ENCODE data around the gene EMC6. TPM values are rescaled to one million over a fixed set of nuclear protein-coding genes. Genes with fewer than 3 reads are reported as not detected.

Gene EMC6
- total and polyA plus RNA-seq, 2 of the 4 experiments (the other 2 are of a cell fraction): 10.9 to 80.5 TPM

DNA sequence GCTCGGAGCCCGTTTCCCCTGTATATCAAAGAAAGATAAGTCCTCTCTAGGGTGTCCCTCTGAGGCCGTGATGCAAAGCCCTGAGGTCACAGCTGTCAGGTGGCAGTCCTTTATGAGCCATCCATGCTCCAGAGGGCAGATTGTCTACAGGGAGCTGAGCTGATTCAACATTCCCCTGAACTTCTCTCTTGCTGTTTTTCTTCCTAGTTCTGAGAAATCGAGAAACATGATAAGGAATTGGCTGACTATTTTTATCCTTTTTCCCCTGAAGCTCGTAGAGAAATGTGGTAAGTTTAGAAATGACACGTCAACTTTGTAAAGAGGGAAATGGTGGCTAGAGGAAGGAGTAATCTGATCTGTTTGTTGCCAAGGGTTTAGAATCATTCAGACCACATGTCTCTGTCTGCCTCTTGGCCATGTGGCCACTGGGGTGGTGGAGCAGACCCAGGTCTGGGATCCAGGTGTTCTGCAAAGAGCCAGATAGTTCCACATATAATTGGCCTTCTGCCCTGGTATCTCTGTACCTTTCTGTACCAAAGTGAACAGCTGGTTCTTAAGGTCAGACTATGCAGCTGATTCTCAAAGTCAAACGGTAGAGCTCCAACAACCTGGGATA lies 28.5 kb upstream of the EMC6 start:
- no peak overlapping the region for H3K18ac ChIP-seq (ENCODE audit: low read depth, low read length)
- POLR2A ChIA-PET (ENCODE audit: unreplicated experiment): no interaction called here
- H3K4me3 ChIP-seq (ENCODE audit: insufficient read depth, low read depth, low read length): no peak overlapping the region
- CTCF ChIA-PET: no interaction called here
- no peak overlapping the region for H4K5ac ChIP-seq (ENCODE audit: low read depth, low read length)
- no peaks in the 10 kb centered on the region for H3K27me3 ChIP-seq (ENCODE audit: control insufficient read depth, insufficient read depth, low read length)
- peaks cover 3% of the 10 kb centered on the region; the same call in 1 of the 2 replicates for H4K20me1 ChIP-seq (ENCODE audit: insufficient read depth, low read length)
- BruUV-seq (replicated peaks): no TSS peak
- peak overlapping the region; percentile 7; the same call in 1 of the 2 replicates for H3K4me2 ChIP-seq (ENCODE audit: low read depth, low read length)
- DNase-seq (peak; percentile 74), ATAC-seq (ENCODE audit: low read depth) (no peak)
- no peak overlapping the region for H3K9ac ChIP-seq (ENCODE audit: low read depth, low read length)
- H2BK20ac ChIP-seq (ENCODE audit: low read depth, low read length): no peak overlapping the region
- peak overlapping the region in 1 of 2 experiments; percentile 32; a peak in 1 of 4 replicates for H4K8ac ChIP-seq (ENCODE audit: low read depth in 2 of 2, low read length in 2 of 2)
- peak overlapping the region; percentile 35 for H2BK5ac ChIP-seq (ENCODE audit: low read depth, low read length, poor library complexity, severe bottlenecking)
- peaks cover 7 to 28% of the 10 kb centered on the region in 2 experiments for H3K79me1 ChIP-seq (ENCODE audit: low read depth in 1 of 2, low read length in 2 of 2)
- no peaks in the 10 kb centered on the region for H3K9me3 ChIP-seq (ENCODE audit: control insufficient read depth, insufficient read depth, low read length)
- 90% methylated on average over 2 of the region's 7 CpGs; no CpG with 5 or more reads in 1 of the 2 experiments for WGBS, 2 experiments (ENCODE audit: extremely low coverage in 2 of 2, insufficient read length in 1 of 2)
- no peak overlapping the region for H3K14ac ChIP-seq (replicated peaks; ENCODE audit: low read depth, low read length)
- H4K91ac ChIP-seq (ENCODE audit: insufficient read depth, low read depth, low read length): no peak overlapping the region
- peaks cover 5% of the 10 kb centered on the region for H3K4me1 ChIP-seq (ENCODE audit: control insufficient read depth, insufficient read depth, low read length)
- H2AFZ ChIP-seq (replicated peaks; ENCODE audit: low read length, poor library complexity): peak overlapping the region; percentile 34
- H2AK9ac ChIP-seq (replicated peaks; ENCODE audit: low read depth, low read length, poor library complexity): peak overlapping the region; percentile 83
- intact Hi-C loops (cut with micrococcal nuclease): loop anchor here (5.0 kb wide), 1 partner anchor 103 kb away; no protein-coding TSS in a partner anchor
- TF ChIP-seq RCOR1 (IDR thresholded peaks at IDR 0.05; ENCODE audit: insufficient replicate concordance, low read length) (no peak), MXI1 (IDR thresholded peaks at IDR 0.05; ENCODE audit: borderline replicate concordance, low read depth, low read length) (peak; percentile 93), MAFK (IDR thresholded peaks at IDR 0.05; ENCODE audit: low read depth, low read length) (no peak)
- TF ChIP-seq, protein P1, sequence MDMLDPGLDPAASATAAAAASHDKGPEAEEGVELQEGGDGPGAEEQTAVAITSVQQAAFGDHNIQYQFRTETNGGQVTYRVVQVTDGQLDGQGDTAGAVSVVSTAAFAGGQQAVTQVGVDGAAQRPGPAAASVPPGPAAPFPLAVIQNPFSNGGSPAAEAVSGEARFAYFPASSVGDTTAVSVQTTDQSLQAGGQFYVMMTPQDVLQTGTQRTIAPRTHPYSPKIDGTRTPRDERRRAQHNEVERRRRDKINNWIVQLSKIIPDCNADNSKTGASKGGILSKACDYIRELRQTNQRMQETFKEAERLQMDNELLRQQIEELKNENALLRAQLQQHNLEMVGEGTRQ (IDR thresholded peaks at IDR 0.05; ENCODE audit: low read depth, low read length): peak; percentile 62; the same call in 1 of the 2 replicates
- TF ChIP-seq, protein P2, sequence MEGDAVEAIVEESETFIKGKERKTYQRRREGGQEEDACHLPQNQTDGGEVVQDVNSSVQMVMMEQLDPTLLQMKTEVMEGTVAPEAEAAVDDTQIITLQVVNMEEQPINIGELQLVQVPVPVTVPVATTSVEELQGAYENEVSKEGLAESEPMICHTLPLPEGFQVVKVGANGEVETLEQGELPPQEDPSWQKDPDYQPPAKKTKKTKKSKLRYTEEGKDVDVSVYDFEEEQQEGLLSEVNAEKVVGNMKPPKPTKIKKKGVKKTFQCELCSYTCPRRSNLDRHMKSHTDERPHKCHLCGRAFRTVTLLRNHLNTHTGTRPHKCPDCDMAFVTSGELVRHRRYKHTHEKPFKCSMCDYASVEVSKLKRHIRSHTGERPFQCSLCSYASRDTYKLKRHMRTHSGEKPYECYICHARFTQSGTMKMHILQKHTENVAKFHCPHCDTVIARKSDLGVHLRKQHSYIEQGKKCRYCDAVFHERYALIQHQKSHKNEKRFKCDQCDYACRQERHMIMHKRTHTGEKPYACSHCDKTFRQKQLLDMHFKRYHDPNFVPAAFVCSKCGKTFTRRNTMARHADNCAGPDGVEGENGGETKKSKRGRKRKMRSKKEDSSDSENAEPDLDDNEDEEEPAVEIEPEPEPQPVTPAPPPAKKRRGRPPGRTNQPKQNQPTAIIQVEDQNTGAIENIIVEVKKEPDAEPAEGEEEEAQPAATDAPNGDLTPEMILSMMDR (conservative IDR thresholded peaks at IDR 0.05; ENCODE audit: low read depth, low read length): no peak
- H3K9me1 ChIP-seq (ENCODE audit: insufficient read depth, low read length): peaks cover 8% of the 10 kb centered on the region; the same call in 1 of the 2 replicates
- no peak overlapping the region for H3K23ac ChIP-seq (ENCODE audit: low read depth, low read length)
- no peak overlapping the region for H2BK120ac ChIP-seq (ENCODE audit: low read depth, low read length)
- dilution Hi-C loops (cut with HindIII; ENCODE audit: low sequenced_read_pairs, unreplicated experiment): no loop called here
- H3K56ac ChIP-seq (ENCODE audit: extremely low read depth, insufficient read depth, low read length): no peak overlapping the region
- peaks cover 12% of the 10 kb centered on the region; the same call in 1 of the 2 replicates for H3K36me3 ChIP-seq (ENCODE audit: control insufficient read depth, insufficient read depth, low read length)
- no peak overlapping the region; the same call in 2 of the 3 replicates for H2BK15ac ChIP-seq (ENCODE audit: low read depth, low read length)
- H3K27ac ChIP-seq (ENCODE audit: insufficient read depth, low read length): peak overlapping the region; percentile 41; the same call in 1 of the 2 replicates
- H2AK5ac ChIP-seq (ENCODE audit: low read depth, low read length): no peak overlapping the region
- H3K4ac ChIP-seq (ENCODE audit: low read depth, low read length): no peak overlapping the region
- in situ Hi-C loops (cut with MboI; ENCODE audit: low sequenced_read_pairs): loop anchor here (10.0 kb wide), 2 partner anchors 595 to 805 kb away; no protein-coding TSS in a partner anchor
